HL-60 (cell line): ENCODE measurements around the gene CCDC88C.

Experiments
- DNase-seq, 2 experiments: peaks; one replicate each; pipeline ENCODE4 v3.0.0-alpha.2; 2010 to 2020; ENCODE audit warnings: low read depth in 1 of 2, low spot score in 1 of 2
- H3K27ac ChIP-seq: fragments of 250-450 bp; sonication (Bioruptor Pico); replicated peaks from 2 replicates; pipeline ENCODE4 v1.5.1; 2020; ENCODE audit warnings: mild to moderate bottlenecking, moderate library complexity
- H3K27me3 ChIP-seq: fragments of 250-450 bp; sonication (Bioruptor Pico); 2 replicates; pipeline ENCODE4 v1.5.1; 2021; ENCODE audit warnings: mild to moderate bottlenecking, moderate library complexity; ENCODE audit not compliant: insufficient read depth, poor library complexity, severe bottlenecking
- H3K4me3 ChIP-seq: replicated peaks from 2 replicates; pipeline ENCODE4 v1.5.1; 2011; ENCODE audit warnings: mild to moderate bottlenecking, control low read depth, low read length; ENCODE audit not compliant: insufficient read depth
- CTCF ChIP-seq: IDR thresholded peaks from one replicate; pipeline ENCODE4 v1.5.1; 2011; ENCODE audit warnings: low read length, control low read depth, inconsistent platforms; ENCODE audit not compliant: insufficient read depth
- GABPA ChIP-seq: IDR thresholded peaks from 2 replicates; pipeline ENCODE4 v1.6.1; 2012; ENCODE audit warnings: low read depth
- POLR2AphosphoS5 ChIP-seq: IDR thresholded peaks from 2 replicates; pipeline ENCODE4 v1.6.1; 2012; ENCODE audit warnings: low read depth
- REST ChIP-seq: IDR thresholded peaks from 2 replicates; pipeline ENCODE4 v1.6.1; 2012; ENCODE audit warnings: low read depth; ENCODE audit not compliant: insufficient replicate concordance
- SPI1 ChIP-seq: IDR thresholded peaks from 2 replicates; pipeline ENCODE4 v1.6.1; 2012; ENCODE audit warnings: low read depth, mild to moderate bottlenecking, borderline replicate concordance

CCDC88C gene

GRCh38 chr14:91402348-91402747 is 15.3 kb downstream of the CCDC88C start:
- TF ChIP-seq REST (no peak), GABPA (no peak), CTCF (no peak), SPI1 (no peak), POLR2AphosphoS5 (no peak)
- peak overlapping the region; percentile 16; the same call in 1 of the 2 replicates for H3K27ac ChIP-seq
- no peak overlapping the region for H3K4me3 ChIP-seq
- DNase-seq, result no peak
- no peaks in the 10 kb centered on the region for H3K27me3 ChIP-seq

GRCh38 chr14:91401751-91402150 is 15.9 kb downstream of the CCDC88C start:
- H3K4me3 ChIP-seq, result no peak overlapping the region
- TF ChIP-seq GABPA (no peak), REST (no peak), SPI1 (no peak), CTCF (no peak)
- H3K27ac ChIP-seq, result no peak overlapping the region
- H3K27me3 ChIP-seq, result no peaks in the 10 kb centered on the region
- DNase-seq, result no peak

- H3K27me3 ChIP-seq, result no peaks in the 10 kb centered on the region
- no peak overlapping the region for H3K4me3 ChIP-seq
- DNase-seq, result no peak
- no peak for TF ChIP-seq POLR2AphosphoS5
- no peak for TF ChIP-seq CTCF
- no peak for TF ChIP-seq REST
- no peak for TF ChIP-seq GABPA
- TF ChIP-seq SPI1, result no peak
- peak overlapping the region; percentile 77 for H3K27ac ChIP-seq
Measured at GRCh38 chr14:91400696-91401095, 16.9 kb downstream of the CCDC88C start.
